GM10266 (cell line): ENCODE measurements around the gene DNAJC5G.

Source experiments
- DNase-seq: peaks from one replicate; pipeline ENCODE4 v3.0.0; 2012; ENCODE audit errors: extremely low spot score
- CTCF ChIP-seq: IDR thresholded peaks from 2 replicates; pipeline ENCODE4 v1.5.1; 2012; ENCODE audit warnings: mild to moderate bottlenecking, low read depth; ENCODE audit not compliant: control insufficient read depth, insufficient read depth; ENCODE audit errors: missing control alignments

DNAJC5G gene

GRCh38 chr2:27306136-27306535, 30.9 kb downstream of the DNAJC5G start:
- TF ChIP-seq CTCF: no peak
- no peak for DNase-seq

- peak; percentile 51 for DNase-seq
These were observed 31.5 kb downstream of the DNAJC5G start for GRCh38 chr2:27306573-27307286.

GRCh38 chr2:27307287-27307544, 32.0 kb downstream of the DNAJC5G start:
- no peak for TF ChIP-seq CTCF
- no peak for DNase-seq

More at GRCh38 chr2:27306573-27307286, 31.5 kb downstream of the DNAJC5G start:
- peak; percentile 24 for TF ChIP-seq CTCF

GRCh38 chr2:27307545-27308358, 32.5 kb downstream of the DNAJC5G start:
- no peak for TF ChIP-seq CTCF

GRCh38 chr2:27308359-27308881, 33.2 kb downstream of the DNAJC5G start, which contains the start of gene UCN:
Gene UCN, minus strand, starts transcription at chr2:27308445. Its CDS starts 550 bp downstream, at chr2:27307895.
- no peak for DNase-seq

More at GRCh38 chr2:27307545-27308358, 32.5 kb downstream of the DNAJC5G start:
- DNase-seq: no peak

GRCh38 chr2:27309651-27310050, 34.4 kb downstream of the DNAJC5G start:
- TF ChIP-seq CTCF: no peak
- no peak for DNase-seq

More at GRCh38 chr2:27308359-27308881, 33.2 kb downstream of the DNAJC5G start, which contains the start of gene UCN:
- no peak for TF ChIP-seq CTCF
